Measurements from ENCODE around the gene FLRT2.

FLRT2 gene

DNA sequence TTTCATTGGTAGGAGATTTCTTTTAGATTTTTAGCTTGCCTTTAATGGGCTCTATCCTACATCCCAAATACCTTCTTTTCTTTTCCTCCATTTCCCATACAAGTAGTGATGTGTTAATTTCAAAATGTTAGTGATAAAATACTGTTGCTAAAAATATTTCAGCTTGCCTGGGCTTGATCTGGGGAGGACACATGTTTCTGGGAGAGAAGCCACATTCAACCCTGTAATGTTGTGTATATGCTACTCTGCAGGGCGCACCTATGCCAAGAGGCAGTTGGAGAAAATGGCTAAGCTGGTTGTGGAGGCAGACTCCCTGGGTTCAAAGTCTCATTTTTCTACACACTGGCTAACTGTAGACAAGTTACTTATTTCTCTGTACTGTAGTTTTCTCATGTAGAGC is 26.3 kb downstream of the FLRT2 start:
- H3K4me3 ChIP-seq (ENCODE audit: control insufficient read depth, low read depth, low read length): no peak overlapping the region
- no peak for DNase-seq (ENCODE audit: low read depth)
- TF ChIP-seq, protein P1, sequence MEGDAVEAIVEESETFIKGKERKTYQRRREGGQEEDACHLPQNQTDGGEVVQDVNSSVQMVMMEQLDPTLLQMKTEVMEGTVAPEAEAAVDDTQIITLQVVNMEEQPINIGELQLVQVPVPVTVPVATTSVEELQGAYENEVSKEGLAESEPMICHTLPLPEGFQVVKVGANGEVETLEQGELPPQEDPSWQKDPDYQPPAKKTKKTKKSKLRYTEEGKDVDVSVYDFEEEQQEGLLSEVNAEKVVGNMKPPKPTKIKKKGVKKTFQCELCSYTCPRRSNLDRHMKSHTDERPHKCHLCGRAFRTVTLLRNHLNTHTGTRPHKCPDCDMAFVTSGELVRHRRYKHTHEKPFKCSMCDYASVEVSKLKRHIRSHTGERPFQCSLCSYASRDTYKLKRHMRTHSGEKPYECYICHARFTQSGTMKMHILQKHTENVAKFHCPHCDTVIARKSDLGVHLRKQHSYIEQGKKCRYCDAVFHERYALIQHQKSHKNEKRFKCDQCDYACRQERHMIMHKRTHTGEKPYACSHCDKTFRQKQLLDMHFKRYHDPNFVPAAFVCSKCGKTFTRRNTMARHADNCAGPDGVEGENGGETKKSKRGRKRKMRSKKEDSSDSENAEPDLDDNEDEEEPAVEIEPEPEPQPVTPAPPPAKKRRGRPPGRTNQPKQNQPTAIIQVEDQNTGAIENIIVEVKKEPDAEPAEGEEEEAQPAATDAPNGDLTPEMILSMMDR (IDR thresholded peaks at IDR 0.05; ENCODE audit: control insufficient read depth, insufficient read depth, low read depth, low read length, missing control alignments): no peak

DNA sequence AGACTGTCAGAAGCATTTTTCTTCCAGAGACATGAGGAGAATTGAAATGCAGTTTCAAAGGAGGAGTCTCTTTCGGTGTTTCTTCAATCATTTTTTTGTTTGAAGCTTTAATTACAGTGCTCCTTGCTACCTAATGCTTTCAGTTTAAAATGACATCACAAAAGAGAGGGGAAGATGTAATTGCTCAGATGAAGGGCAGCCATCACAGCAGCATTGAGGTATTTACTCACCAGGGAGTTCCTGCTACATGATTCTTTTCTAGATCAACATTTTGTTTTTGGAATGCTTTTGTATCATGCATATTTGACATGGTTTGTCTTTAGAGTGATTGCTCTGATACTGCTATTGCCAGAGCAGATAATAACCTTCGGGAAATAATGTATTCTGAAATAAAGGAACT is 28.6 kb downstream of the FLRT2 start:
- H3K4me3 ChIP-seq (ENCODE audit: control insufficient read depth, low read depth, low read length): no peak overlapping the region
- TF ChIP-seq, protein P1 (IDR thresholded peaks at IDR 0.05; ENCODE audit: control insufficient read depth, insufficient read depth, low read depth, low read length, missing control alignments): no peak
- DNase-seq (ENCODE audit: low read depth): no peak

DNA sequence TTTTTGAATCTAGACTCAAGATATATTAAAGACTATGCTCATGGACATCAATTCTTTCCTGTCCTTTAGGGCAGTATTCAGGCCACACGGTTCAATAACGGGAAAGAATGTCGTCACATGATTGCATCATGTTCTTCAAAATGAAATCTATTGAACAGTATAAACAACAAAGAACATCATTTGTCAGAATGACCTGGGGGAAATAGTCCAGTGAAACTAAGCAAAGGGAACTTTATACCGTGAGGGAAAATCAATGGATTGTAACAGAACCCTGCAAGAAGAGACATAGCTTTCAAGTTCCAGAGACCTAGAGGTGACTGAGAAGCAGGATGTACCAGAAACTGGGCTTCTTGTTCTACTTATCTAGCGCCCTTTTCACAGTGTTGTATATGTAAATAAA is 32.7 kb downstream of the FLRT2 start:
- TF ChIP-seq, protein P1 (IDR thresholded peaks at IDR 0.05; ENCODE audit: control insufficient read depth, insufficient read depth, low read depth, low read length, missing control alignments): no peak
- no peak overlapping the region for H3K4me3 ChIP-seq (ENCODE audit: control insufficient read depth, low read depth, low read length)
- no peak for DNase-seq (ENCODE audit: low read depth)

DNA sequence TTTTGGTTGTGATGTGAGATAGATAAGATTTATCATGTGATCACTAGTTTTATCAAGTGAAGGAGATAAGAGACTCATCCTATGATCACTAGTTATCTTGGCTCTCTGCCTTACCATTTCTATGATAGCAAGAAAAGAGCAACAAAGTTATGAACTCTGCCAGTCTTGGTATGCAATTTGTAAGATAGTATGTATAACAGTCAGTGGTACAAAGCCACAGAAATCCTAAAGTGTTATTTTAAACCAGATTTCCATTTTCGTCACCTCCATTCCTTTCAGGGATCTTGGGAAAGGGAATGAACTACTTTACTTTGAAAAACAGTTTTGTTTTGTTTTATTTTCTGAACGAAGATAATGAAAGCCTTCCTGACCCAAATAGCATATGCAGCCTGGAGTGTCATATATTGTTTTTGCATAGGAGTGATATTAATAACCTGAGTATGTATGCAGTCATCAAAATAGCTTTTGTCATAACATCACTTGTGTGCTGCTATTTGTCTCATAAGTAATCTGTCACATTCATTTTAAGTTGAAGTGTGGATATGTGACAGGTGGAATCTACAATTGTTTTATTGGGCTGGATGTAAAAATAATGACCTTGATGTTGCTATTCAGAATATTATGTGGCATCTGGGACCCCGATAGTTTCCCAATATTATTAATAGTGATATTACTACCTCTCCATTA is 35.0 kb downstream of the FLRT2 start:
- no peak overlapping the region for H3K4me3 ChIP-seq (ENCODE audit: control insufficient read depth, low read depth, low read length)
- TF ChIP-seq, protein P1 (IDR thresholded peaks at IDR 0.05; ENCODE audit: control insufficient read depth, insufficient read depth, low read depth, low read length, missing control alignments): no peak
- no peak for DNase-seq (ENCODE audit: low read depth)

DNA sequence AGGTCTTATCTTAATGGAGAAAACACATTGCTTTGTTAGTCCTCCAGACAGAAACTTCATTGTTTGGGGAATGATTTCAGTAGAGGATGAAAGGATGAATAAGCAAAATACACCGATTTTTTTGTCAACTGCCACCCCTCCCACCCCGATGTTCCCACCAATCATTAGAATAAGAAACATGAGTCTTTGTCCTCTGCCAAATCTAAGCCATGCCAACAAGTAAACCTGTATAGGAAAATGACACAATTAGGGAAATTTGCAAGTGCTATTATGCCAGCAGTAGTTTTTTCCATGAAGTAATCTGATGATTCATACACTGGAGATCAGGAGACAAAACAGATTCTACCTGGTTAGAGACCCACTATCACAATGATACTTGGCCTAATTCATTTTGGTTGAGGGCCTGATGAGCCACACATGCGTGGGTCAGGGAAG is 35.9 kb downstream of the FLRT2 start:
- TF ChIP-seq, protein P1 (IDR thresholded peaks at IDR 0.05; ENCODE audit: control insufficient read depth, insufficient read depth, low read depth, low read length, missing control alignments): no peak
- no peak for DNase-seq (ENCODE audit: low read depth)
- no peak overlapping the region for H3K4me3 ChIP-seq (ENCODE audit: control insufficient read depth, low read depth, low read length)

DNA sequence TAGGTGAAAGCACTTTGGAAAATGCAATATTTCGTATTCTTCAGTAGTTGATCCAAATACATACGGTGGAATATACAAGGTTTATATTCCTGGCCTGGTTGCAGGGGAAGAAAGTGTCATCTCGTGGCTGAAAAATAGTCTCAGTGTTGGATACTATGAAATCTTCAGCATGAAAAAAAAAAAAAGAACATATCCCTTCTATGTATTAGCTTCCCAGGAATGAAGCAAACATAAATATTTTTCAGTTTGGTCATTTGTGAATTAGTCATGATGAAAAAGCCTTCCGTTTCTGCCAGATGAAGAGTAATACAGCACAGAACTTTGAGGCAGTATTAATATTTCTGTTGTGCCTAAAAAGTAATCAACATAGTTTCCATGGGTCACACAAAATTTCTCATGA is 36.7 kb downstream of the FLRT2 start:
- TF ChIP-seq, protein P1 (IDR thresholded peaks at IDR 0.05; ENCODE audit: control insufficient read depth, insufficient read depth, low read depth, low read length, missing control alignments): no peak
- H3K4me3 ChIP-seq (ENCODE audit: control insufficient read depth, low read depth, low read length): no peak overlapping the region
- DNase-seq (ENCODE audit: low read depth): peak; percentile 46
